Mucosa of rectum (tissue), 2 donors: ENCODE measurements around the gene LENEP.
"Not testable (repeated sequence)": the region's sequence is repeated elsewhere in the genome, so short reads cannot be mapped to it uniquely, and the experiment has no call there.

ENCODE experiments used
- H3K27ac ChIP-seq, 2 donors: one replicate each; pipeline ENCODE4 v1.7.0; 2013; ENCODE audit warnings: inconsistent platforms in 2 of 2, low read depth in 2 of 2, low read length in 2 of 2
- H3K27me3 ChIP-seq, 2 donors: one replicate each; pipeline ENCODE4 v1.7.0; 2013; ENCODE audit warnings: low read length in 2 of 2; ENCODE audit not compliant: control insufficient read depth in 2 of 2, insufficient read depth in 2 of 2
- H3K36me3 ChIP-seq, 2 donors: one replicate each; pipeline ENCODE4 v1.7.0; 2013; ENCODE audit warnings: low read length in 2 of 2; ENCODE audit not compliant: control insufficient read depth in 2 of 2, insufficient read depth in 2 of 2
- H3K4me1 ChIP-seq, 2 donors: one replicate each; pipeline ENCODE4 v1.7.0; 2013; ENCODE audit warnings: low read length in 2 of 2, mild to moderate bottlenecking in 1 of 2; ENCODE audit not compliant: control insufficient read depth in 2 of 2, insufficient read depth in 2 of 2
- H3K4me3 ChIP-seq, 2 donors: one replicate each; pipeline ENCODE4 v1.7.0; 2013; ENCODE audit warnings: low read length in 2 of 2
- H3K9ac ChIP-seq, 2 donors: one replicate each; pipeline ENCODE4 v1.7.0; 2013; ENCODE audit warnings: low read length in 2 of 2, low read depth in 1 of 2, mild to moderate bottlenecking in 1 of 2
- H3K9me3 ChIP-seq, 2 donors: one replicate each; pipeline ENCODE4 v1.7.0; 2013; ENCODE audit warnings: low read length in 2 of 2; ENCODE audit not compliant: control insufficient read depth in 2 of 2
- donor health status: healthy.
- donor health status: Normal muscosa, but diverticular disease.

Gene LENEP

DNA sequence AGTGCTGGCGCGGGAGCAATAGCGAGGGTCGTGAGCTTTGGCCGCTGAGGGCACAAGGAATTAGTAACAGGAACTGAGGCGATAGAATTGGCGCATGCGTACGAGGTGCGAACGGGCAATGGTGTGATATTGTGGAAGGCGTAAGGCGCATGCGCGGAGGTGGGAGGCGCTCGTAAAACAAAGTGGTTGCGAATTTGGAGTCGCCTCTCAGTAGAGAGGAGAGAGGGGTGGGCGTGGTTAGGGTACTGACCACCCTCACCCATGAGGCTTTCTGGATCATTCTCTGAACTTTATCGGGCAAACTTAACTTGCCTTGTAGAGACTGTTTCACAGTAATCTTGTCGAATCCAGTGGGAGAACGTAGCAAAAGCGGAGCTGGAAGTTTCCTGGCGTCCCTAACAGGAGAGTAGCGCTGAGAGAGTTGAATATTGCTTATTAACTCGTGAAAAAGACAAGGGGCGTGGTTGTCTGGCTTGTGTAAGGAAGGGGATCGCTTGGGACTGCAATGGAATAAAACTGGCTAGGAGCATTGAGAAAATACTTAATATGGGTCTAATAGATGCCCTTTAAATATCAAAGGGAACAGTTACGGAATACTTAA, 18.5 kb upstream of the LENEP start:
- Histone ChIP-seq H3K36me3 (peaks cover 0 to 7% of the 10 kb centered on the region in 2 donors), H3K27me3 (no peaks in the 10 kb centered on the region), H3K4me1 (peaks cover 31 to 40% of the 10 kb centered on the region in 2 donors), H3K4me3 (peak overlapping the region; percentile 76 to 96), H3K9ac (peak overlapping the region; percentile 74 to 79), H3K9me3 (no peaks in the 10 kb centered on the region), H3K27ac (peak overlapping the region; percentile 88 to 92)

DNA sequence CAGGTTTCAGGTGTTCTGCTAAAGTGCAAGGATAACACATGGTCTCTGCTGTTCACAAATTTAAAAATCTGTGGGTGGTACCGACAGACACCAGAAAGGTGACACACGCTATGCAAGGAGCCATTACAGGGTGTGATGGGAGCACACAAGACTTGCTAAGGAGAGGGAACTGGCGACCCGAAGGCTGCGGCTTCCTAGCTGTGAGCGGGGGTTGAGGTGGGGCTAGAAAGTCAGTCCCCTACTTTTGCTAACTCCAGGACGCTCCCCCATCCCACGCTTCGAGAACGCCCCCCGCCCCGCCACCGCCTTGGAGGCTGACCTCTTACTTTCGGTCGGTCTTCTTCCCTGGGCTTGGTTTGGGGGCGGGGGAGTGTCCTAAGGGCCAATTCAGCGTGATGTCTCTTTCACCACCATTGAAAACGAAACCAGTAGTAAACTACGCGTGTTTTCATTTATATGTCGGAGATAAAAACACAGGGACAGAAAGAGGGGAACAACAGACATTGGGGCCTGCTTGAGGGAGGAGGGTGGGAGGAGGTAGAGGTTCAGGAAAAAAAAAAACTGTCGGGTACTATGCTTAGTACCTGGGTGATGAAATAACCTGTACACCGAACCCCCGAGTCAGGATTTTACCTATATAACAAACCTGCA, 17.9 kb upstream of the LENEP start:
- Histone ChIP-seq H3K9me3 (no peaks in the 10 kb centered on the region), H3K27ac (peak overlapping the region; percentile 88 to 92), H3K27me3 (no peaks in the 10 kb centered on the region), H3K9ac (peak overlapping the region; percentile 74 to 79), H3K36me3 (peaks cover 0 to 5% of the 10 kb centered on the region in 2 donors), H3K4me1 (peaks cover 31 to 36% of the 10 kb centered on the region in 2 donors), H3K4me3 (peak overlapping the region; percentile 76 to 96)

DNA sequence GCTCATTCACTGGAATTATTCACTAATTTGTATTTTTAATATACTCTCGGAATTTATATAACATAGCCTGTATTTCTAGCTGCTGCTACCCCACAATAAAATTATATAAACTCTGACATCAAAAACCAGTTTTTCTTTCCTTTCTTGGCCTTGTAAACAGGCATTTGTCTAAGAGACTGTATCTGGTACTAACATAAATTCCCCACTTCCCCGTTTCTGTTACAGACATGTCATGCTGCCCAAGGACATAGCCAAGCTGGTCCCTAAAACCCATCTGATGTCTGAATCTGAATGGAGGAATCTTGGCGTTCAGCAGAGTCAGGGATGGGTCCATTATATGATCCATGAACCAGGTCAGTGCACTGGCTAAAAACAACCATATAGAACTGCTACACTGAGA, 15.6 kb upstream of the LENEP start:
- not testable (repeated sequence) for H3K9ac ChIP-seq, H3K4me3 ChIP-seq, H3K27me3 ChIP-seq, H3K27ac ChIP-seq, H3K9me3 ChIP-seq, H3K36me3 ChIP-seq
- peaks cover 17 to 19% of the 10 kb centered on the region in 2 donors for H3K4me1 ChIP-seq

DNA sequence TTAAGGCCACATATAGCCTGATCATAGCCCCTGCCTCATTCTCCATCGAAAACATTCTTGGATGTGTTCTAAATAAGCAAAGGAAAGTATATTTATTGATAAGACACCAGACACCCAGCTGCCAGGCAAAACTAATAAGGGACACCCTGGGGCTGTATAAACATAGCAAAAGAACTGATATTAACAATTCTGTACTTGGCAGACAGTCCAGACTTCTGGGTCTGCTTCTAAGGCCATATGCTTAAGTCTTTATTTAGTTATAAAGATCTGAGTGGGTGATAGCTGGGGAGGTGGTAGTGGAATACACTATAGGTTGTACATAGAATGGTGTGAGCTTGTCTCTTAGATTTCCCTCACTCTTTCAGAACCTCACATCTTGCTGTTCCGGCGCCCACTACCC, 15.0 kb upstream of the LENEP start:
- Histone ChIP-seq H3K36me3 (no peaks in the 10 kb centered on the region), H3K4me1 (peaks cover 13% of the 10 kb centered on the region in 2 donors)

DNA sequence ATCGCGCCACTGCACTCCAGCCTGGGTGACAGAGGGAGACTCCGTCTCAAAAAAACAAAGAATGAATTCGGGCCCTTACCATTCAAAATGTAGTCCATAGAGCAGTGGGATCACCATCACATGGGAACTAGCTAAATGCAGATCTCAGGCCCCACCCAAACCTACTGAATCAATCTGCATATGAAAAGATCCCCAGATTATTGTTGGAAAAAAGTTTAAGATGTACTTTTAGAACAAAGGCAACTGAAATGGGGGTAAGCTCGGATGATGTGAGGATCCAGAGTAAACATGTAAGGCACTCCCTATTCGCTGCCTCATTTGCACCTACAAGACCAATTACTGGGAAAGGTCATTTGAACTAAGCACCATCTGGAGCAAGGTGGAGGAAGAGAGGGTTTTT, 11.0 kb upstream of the LENEP start:
- Histone ChIP-seq H3K27me3 (no peaks in the 10 kb centered on the region), H3K9me3 (no peaks in the 10 kb centered on the region), H3K36me3 (peaks cover 0 to 2% of the 10 kb centered on the region in 2 donors), H3K4me3 (peak overlapping the region; percentile 49 to 99), H3K27ac (peak overlapping the region in 1 of 2 donors; percentile 26), H3K4me1 (peaks cover 15% of the 10 kb centered on the region in 2 donors), H3K9ac (peak overlapping the region; percentile 31 to 43)

More for the DNA sequence above, 15.0 kb upstream of the LENEP start:
- no peaks in the 10 kb centered on the region for H3K9me3 ChIP-seq
- H3K27me3 ChIP-seq: no peaks in the 10 kb centered on the region
- H3K9ac ChIP-seq: no peak overlapping the region
- no peak overlapping the region for H3K4me3 ChIP-seq
- no peak overlapping the region for H3K27ac ChIP-seq

DNA sequence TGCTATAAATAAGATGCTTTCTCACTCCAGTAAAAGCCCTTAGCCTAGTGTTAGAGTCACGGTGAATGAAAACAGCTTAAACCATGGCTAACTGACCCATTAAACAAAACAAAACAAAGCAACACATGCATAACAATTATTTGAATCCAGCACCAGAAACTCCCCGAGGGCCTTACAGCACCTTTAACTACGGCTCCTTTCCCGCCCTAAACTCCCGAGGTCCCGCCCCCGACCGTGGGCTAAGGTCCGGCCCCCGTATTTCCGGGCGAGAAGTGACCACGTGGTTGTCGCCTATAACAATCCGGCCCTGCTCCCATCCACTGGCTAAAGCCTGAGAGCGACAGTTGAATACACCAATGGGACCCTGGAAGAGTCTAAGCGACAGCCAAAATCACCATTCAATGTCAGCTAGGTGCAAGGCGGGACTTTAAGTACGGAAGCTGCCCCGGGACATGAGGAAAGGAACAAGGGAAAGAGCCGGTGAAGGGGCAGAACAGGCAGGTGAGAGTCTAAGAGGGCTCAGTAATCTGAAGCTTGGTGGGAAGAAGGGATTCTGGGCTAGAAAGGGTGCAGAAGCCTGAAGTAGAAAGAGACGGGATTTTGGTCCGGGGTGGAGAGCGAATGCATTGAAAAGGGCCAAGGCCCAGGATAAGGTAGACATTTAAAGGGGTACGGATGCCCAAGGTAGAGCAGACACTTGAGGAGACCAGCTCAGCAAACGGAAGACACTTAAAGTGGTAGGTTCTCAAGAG, 10.3 kb upstream of the LENEP start, which contains the start of gene FLAD1:
TSS of gene FLAD1 (plus strand) at position 448 of the 752 bp plus-strand sequence. CDS start 351 bp downstream, outside the sequence.
- H3K4me3 ChIP-seq: peak within 1 kb of the TSS; percentile 83 to 99
- peaks cover 15% of the 10 kb centered on the region in 2 donors for H3K4me1 ChIP-seq
- H3K9me3 ChIP-seq: no peaks in the 10 kb centered on the region
- peaks cover under 1 to 9% of the 10 kb centered on the region in 2 donors for H3K36me3 ChIP-seq
- peak within 1 kb of the TSS; percentile 53 to 66 for H3K27ac ChIP-seq
- no peaks in the 10 kb centered on the region for H3K27me3 ChIP-seq
- peak within 1 kb of the TSS; percentile 76 to 92 for H3K9ac ChIP-seq

DNA sequence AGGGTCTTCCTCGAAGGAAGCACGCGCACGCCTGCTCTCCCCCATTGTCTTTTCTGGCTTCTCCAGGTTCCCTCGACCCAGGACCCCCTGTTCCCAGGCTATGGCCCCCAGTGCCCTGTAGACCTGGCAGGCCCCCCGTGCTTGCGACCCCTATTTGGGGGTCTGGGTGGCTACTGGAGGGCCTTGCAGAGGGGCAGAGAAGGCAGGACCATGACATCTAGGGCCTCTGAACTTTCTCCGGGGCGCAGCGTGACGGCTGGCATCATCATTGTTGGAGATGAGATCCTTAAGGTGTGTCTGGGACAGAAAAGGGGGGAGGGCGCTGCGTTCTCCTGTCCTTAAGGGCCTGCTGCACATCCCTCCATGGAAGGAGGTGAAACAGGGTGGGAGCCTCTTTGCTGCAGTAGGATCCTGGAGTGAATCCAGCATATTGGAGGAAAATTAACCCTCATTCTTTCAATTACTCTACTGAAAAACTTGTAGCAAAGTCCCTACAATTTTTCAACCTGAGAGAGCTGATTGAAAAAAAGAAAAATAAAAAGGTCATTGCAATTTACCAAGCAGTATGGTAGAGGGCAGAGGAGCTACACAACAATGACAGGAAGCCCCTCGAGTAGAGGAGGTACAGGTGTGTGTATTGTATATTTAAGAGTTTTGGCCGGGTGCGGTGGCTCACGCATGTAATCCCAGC, 9.5 kb upstream of the LENEP start:
- H3K9ac ChIP-seq: peak overlapping the region; percentile 76 to 92
- peaks cover 15% of the 10 kb centered on the region in 2 donors for H3K4me1 ChIP-seq
- H3K9me3 ChIP-seq: no peaks in the 10 kb centered on the region
- peak overlapping the region; percentile 53 to 66 for H3K27ac ChIP-seq
- H3K4me3 ChIP-seq: peak overlapping the region; percentile 83 to 99
- H3K36me3 ChIP-seq: peaks cover 5 to 17% of the 10 kb centered on the region in 2 donors
- no peaks in the 10 kb centered on the region for H3K27me3 ChIP-seq

DNA sequence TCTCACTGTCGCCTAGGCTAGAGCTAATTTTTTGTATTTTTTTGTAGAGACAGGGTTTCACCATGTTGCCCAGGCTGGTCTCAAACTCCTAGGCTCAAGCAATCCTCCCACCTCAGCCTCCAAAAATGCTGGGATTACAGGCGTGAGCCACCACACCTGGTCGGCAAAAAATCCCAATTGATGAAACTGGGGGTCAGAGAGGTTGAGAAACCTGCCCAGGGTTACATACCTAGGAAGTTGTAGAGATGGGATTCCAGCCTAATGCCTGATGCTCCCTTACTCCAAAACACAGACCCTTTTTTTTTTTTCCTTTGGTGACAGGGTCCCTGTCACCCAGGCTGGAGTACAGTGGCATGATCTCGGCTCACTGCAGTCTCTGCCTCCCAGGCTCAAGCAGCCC, 6.7 kb upstream of the LENEP start:
- H3K9me3 ChIP-seq, H3K9ac ChIP-seq, H3K27me3 ChIP-seq, H3K27ac ChIP-seq, H3K4me3 ChIP-seq: not testable (repeated sequence)
- Histone ChIP-seq H3K4me1 (peaks cover 18 to 20% of the 10 kb centered on the region in 2 donors), H3K36me3 (peaks cover 9 to 33% of the 10 kb centered on the region in 2 donors)

DNA sequence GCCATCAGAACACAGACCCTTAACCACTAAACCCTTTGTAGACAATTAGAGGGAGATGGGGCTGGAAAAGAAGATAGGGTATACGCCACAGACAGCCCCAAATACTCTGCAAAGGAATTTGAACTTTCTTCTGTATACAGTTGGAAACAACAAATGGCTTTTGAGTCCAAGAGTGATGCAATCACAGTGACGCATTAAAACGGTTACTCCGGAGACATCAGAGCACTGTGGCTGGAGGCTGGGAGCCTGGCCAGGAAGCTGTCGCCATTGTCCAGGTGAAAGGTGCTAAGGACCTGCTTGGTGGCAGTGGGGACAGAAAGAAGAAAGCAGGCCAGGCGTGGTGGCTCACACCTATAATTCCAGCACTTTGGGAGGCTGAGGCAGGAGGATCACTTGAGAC, 6.1 kb upstream of the LENEP start:
- H3K4me1 ChIP-seq: peaks cover 16 to 19% of the 10 kb centered on the region in 2 donors
- H3K4me3 ChIP-seq: no peak overlapping the region
- peaks cover 9 to 33% of the 10 kb centered on the region in 2 donors for H3K36me3 ChIP-seq
- no peak overlapping the region for H3K9ac ChIP-seq
- H3K9me3 ChIP-seq: no peaks in the 10 kb centered on the region
- no peaks in the 10 kb centered on the region for H3K27me3 ChIP-seq
- no peak overlapping the region for H3K27ac ChIP-seq
